Measurements from ENCODE around the gene ROBO1.

The ROBO1 gene

GRCh38 chr3:79461129-79461792, 306.5 kb downstream of the ROBO1 start:
- DNase-seq: peak; percentile 50

GRCh38 chr3:79453600-79453999, 314.2 kb downstream of the ROBO1 start:
- no peak for DNase-seq

- DNase-seq: no peak
Measured at GRCh38 chr3:79436387-79436786, 331.4 kb downstream of the ROBO1 start.

GRCh38 chr3:79427081-79427480, 340.7 kb downstream of the ROBO1 start:
- DNase-seq: no peak

- DNase-seq: no peak
Measured at GRCh38 chr3:79424811-79425210, 343.0 kb downstream of the ROBO1 start.

- no peak for DNase-seq
Measured at GRCh38 chr3:79423417-79423816, 344.4 kb downstream of the ROBO1 start.

- no peak for DNase-seq
Measured at GRCh38 chr3:79421273-79421672, 346.5 kb downstream of the ROBO1 start.

GRCh38 chr3:79418855-79419621, 348.8 kb downstream of the ROBO1 start:
- no peak for DNase-seq

- no peak for DNase-seq
Measured at GRCh38 chr3:79415356-79415755, 352.4 kb downstream of the ROBO1 start.

- DNase-seq: no peak
Measured at GRCh38 chr3:79414806-79415205, 353.0 kb downstream of the ROBO1 start.

GRCh38 chr3:79414035-79414434, 353.8 kb downstream of the ROBO1 start:
- no peak for DNase-seq

GRCh38 chr3:79412537-79412936, 355.3 kb downstream of the ROBO1 start:
- no peak for DNase-seq

- DNase-seq: no peak
Measured at GRCh38 chr3:79410617-79411016, 357.2 kb downstream of the ROBO1 start.

GRCh38 chr3:79410136-79410535, 357.7 kb downstream of the ROBO1 start:
- no peak for DNase-seq

GRCh38 chr3:79406175-79406574, 361.6 kb downstream of the ROBO1 start:
- no peak for DNase-seq

GRCh38 chr3:79405183-79405582, 362.6 kb downstream of the ROBO1 start:
- no peak for DNase-seq

- no peak for DNase-seq
Measured at GRCh38 chr3:79396595-79396994, 371.2 kb downstream of the ROBO1 start.

- DNase-seq: no peak
Measured at GRCh38 chr3:79392479-79392878, 375.3 kb downstream of the ROBO1 start.

GRCh38 chr3:79390352-79390751, 377.4 kb downstream of the ROBO1 start:
- no peak for DNase-seq

- DNase-seq: no peak
Measured at GRCh38 chr3:79385211-79385610, 382.6 kb downstream of the ROBO1 start.

GRCh38 chr3:79383402-79384012, 384.3 kb downstream of the ROBO1 start:
- DNase-seq: peak; percentile 62

- DNase-seq: peak; percentile 9
Measured at GRCh38 chr3:79380581-79380980, 387.2 kb downstream of the ROBO1 start.

- no peak for DNase-seq
Measured at GRCh38 chr3:79378064-79378463, 389.7 kb downstream of the ROBO1 start.

- peak; percentile 14 for DNase-seq
Measured at GRCh38 chr3:79369306-79369705, 398.5 kb downstream of the ROBO1 start.

Measured in fibroblast of skin of back (primary cell).